HG02678 (cell line): ENCODE measurements around the gene VWA7.
"Not testable (repeated sequence)": the region's sequence is repeated elsewhere in the genome, so short reads cannot be mapped to it uniquely, and the experiment has no call there.

Source experiments
- ATAC-seq: cut with Tn5 transposase; IDR thresholded peaks from one replicate; pipeline ENCODE4 v1.9.1; 2021; ENCODE audit warnings: mild to moderate bottlenecking, moderate library complexity; ENCODE audit not compliant: unreplicated experiment

The VWA7 gene

GRCh38 chr6:31801031-31801927 is 24.2 kb upstream of the VWA7 start:
- not testable (repeated sequence) for ATAC-seq

- no peak for ATAC-seq
Measured at GRCh38 chr6:31799781-31800180, 22.7 kb upstream of the VWA7 start.

GRCh38 chr6:31797588-31797987 is 20.5 kb upstream of the VWA7 start:
- ATAC-seq: no peak

- no peak for ATAC-seq
Measured at GRCh38 chr6:31796993-31797385, 19.9 kb upstream of the VWA7 start.

GRCh38 chr6:31795616-31796298 is 18.6 kb upstream of the VWA7 start, which contains the start of gene VARS1:
TSS of gene VARS1 (minus strand) at chr6:31795752. CDS start at chr6:31795217, 535 bp downstream.
- peak; percentile 82 for ATAC-seq

GRCh38 chr6:31794866-31795615 is 17.9 kb upstream of the VWA7 start:
- no peak for ATAC-seq

- no peak for ATAC-seq
Measured at GRCh38 chr6:31794294-31794865, 17.3 kb upstream of the VWA7 start.

GRCh38 chr6:31793927-31794245 is 16.8 kb upstream of the VWA7 start:
- not testable (repeated sequence) for ATAC-seq

GRCh38 chr6:31792761-31793171 is 15.6 kb upstream of the VWA7 start:
- ATAC-seq: no peak

GRCh38 chr6:31792090-31792374 is 14.9 kb upstream of the VWA7 start:
- ATAC-seq: no peak

GRCh38 chr6:31791324-31792089 is 14.4 kb upstream of the VWA7 start:
- no peak for ATAC-seq

GRCh38 chr6:31785475-31785874 is 8.3 kb upstream of the VWA7 start:
- no peak for ATAC-seq

GRCh38 chr6:31784098-31784925 is 7.2 kb upstream of the VWA7 start:
- no peak for ATAC-seq

GRCh38 chr6:31782126-31782855 is 5.2 kb upstream of the VWA7 start:
- ATAC-seq: no peak

GRCh38 chr6:31781244-31782125 is 4.4 kb upstream of the VWA7 start:
- ATAC-seq: no peak

GRCh38 chr6:31780507-31781243 is 3.5 kb upstream of the VWA7 start:
- ATAC-seq: no peak

GRCh38 chr6:31779908-31780307 is 2.8 kb upstream of the VWA7 start:
- no peak for ATAC-seq
